ENCODE measurements around the gene TAOK1.

Gene TAOK1

DNA sequence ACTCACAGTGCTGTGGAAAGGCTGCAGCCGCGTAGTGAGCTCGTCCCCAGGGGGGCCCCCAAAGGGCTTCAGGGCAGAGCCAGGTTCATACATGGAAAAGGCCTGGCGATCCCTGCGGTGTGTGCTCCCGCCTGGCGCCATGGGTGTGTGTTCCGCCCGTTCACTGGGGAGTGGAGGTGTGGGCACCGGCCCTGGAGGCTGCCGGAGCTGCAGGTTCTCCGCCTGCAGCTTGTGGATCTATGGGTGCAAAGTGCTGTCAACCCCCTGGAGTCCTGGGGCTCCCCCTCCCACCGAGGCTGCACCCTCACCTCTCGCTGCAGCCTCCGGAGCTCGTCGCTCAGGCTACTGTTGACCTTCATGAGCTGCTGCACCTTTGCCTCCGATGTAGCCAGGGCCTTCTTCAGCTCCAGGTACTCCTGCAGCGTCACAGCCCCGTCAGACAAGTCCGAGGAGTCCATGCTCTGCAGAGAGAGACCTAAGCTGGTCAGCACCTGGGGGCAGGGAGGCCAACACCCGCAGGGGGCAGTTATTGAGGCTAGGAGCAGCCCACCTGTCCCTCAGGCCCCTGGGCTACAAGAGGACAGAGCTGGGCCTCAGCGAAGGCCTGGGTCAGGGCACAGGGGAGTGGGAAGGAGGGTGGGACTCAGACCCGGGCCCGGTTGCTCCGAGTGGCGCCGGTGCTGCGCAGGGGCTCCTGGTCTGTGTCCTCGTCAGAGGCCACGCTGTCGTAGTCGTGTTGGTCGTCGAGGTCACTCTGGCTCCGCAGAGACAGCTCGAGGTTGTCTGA, 186.2 kb downstream of the TAOK1 start:
- no peak overlapping the region for H2AFZ ChIP-seq (ENCODE audit: low read depth, low read length)
- TF ChIP-seq, protein P1, sequence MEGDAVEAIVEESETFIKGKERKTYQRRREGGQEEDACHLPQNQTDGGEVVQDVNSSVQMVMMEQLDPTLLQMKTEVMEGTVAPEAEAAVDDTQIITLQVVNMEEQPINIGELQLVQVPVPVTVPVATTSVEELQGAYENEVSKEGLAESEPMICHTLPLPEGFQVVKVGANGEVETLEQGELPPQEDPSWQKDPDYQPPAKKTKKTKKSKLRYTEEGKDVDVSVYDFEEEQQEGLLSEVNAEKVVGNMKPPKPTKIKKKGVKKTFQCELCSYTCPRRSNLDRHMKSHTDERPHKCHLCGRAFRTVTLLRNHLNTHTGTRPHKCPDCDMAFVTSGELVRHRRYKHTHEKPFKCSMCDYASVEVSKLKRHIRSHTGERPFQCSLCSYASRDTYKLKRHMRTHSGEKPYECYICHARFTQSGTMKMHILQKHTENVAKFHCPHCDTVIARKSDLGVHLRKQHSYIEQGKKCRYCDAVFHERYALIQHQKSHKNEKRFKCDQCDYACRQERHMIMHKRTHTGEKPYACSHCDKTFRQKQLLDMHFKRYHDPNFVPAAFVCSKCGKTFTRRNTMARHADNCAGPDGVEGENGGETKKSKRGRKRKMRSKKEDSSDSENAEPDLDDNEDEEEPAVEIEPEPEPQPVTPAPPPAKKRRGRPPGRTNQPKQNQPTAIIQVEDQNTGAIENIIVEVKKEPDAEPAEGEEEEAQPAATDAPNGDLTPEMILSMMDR (IDR thresholded peaks at IDR 0.05; ENCODE audit: low read depth, low read length) = no peak
- TF ChIP-seq EZH2phosphoT487 (IDR thresholded peaks at IDR 0.05; ENCODE audit: low read depth) = no peak
- H3K4me2 ChIP-seq (ENCODE audit: low read length) = no peak overlapping the region
- no peaks in the 10 kb centered on the region for H4K20me1 ChIP-seq (ENCODE audit: insufficient read depth, low read length)
- H3K4me3 ChIP-seq (ENCODE audit: low read length) = no peak overlapping the region
- H3K4me1 ChIP-seq (ENCODE audit: low read length) = peaks cover 26% of the 10 kb centered on the region
- H3K27me3 ChIP-seq (ENCODE audit: low read depth, low read length) = no peaks in the 10 kb centered on the region
- no peaks in the 10 kb centered on the region for H3K9me3 ChIP-seq (ENCODE audit: insufficient read depth, low read length)
- no peaks in the 10 kb centered on the region for H3K79me2 ChIP-seq (ENCODE audit: low read length)
- no peak overlapping the region for H3K27ac ChIP-seq (ENCODE audit: low read length)
- H3K36me3 ChIP-seq (replicated peaks; ENCODE audit: low read depth, low read length) = peaks cover 28% of the 10 kb centered on the region
- no peak overlapping the region for H3K9ac ChIP-seq (ENCODE audit: low read length)

DNA sequence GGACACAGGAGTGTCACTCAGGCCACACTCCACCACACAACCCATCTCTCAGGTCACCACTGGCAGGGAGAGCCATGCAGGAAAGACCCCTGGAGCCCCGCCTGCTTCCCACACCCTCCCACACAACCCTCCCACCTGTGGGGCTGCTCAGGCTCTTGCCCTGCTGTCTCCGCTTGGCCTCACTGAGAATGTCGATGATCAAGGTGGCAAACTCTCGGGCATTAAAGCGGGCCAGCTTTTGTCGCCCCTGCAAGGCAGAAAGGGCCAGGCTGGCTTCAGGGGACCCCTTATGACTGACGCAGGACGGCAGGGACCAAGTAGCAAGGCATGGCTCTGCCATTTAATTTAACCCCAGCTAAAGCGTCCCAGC, 186.8 kb downstream of the TAOK1 start:
- TF ChIP-seq EZH2phosphoT487 (IDR thresholded peaks at IDR 0.05; ENCODE audit: low read depth) = no peak
- TF ChIP-seq, protein P1 (IDR thresholded peaks at IDR 0.05; ENCODE audit: low read depth, low read length) = no peak
- Histone ChIP-seq H3K4me2 (ENCODE audit: low read length) (no peak overlapping the region), H3K27ac (ENCODE audit: low read length) (no peak overlapping the region), H2AFZ (ENCODE audit: low read depth, low read length) (no peak overlapping the region), H3K27me3 (ENCODE audit: low read depth, low read length) (no peaks in the 10 kb centered on the region), H3K9me3 (ENCODE audit: insufficient read depth, low read length) (no peaks in the 10 kb centered on the region), H3K4me3 (ENCODE audit: low read length) (no peak overlapping the region), H3K9ac (ENCODE audit: low read length) (no peak overlapping the region), H3K79me2 (ENCODE audit: low read length) (no peaks in the 10 kb centered on the region), H3K36me3 (replicated peaks; ENCODE audit: low read depth, low read length) (peaks cover 31% of the 10 kb centered on the region), H4K20me1 (ENCODE audit: insufficient read depth, low read length) (no peaks in the 10 kb centered on the region), H3K4me1 (ENCODE audit: low read length) (peaks cover 26% of the 10 kb centered on the region)

DNA sequence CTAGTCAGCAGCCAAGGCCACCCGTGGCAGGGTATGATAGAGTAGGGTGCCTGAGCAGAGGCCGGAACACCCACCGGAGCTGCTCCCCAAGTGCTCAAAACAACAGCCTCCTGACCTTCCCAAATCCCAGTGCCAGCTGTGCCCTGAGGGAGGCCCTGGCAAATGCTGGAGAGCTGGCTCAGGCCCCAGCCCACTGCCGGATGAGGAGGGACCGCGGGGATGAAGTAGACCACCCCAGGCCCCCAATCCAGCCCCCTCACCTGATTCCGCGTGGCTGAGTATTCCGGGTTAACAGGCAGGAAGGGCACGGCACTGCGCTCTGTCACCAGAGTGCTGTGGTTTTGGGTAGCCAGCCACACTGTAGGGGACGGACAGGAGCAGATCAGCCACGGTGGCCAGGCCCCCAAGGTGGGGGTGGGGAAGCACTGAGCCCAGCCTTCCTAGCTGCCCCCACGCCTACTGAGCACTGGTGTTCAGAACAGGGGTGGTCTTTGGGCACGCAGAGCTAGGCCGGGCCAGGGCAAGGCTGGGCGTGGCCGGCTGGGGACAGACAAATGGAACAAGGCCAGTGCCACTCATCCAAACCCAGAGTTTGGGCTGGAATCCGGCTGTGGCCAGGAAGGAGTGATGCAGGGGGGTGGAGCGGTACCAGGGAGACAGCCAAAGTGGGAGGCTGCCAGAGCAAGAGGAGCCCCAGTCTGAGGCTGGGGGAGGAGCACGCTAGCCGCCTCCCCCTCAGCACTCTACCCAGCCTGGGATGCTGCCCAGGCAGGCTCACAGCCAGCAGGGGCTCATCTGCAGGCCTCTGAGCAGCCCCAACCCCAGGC, 187.4 kb downstream of the TAOK1 start:
- Histone ChIP-seq H3K36me3 (replicated peaks; ENCODE audit: low read depth, low read length) (peaks cover 37% of the 10 kb centered on the region), H3K27ac (ENCODE audit: low read length) (no peak overlapping the region), H4K20me1 (ENCODE audit: insufficient read depth, low read length) (no peaks in the 10 kb centered on the region), H3K4me3 (ENCODE audit: low read length) (no peak overlapping the region), H3K27me3 (ENCODE audit: low read depth, low read length) (no peaks in the 10 kb centered on the region), H3K4me2 (ENCODE audit: low read length) (no peak overlapping the region), H3K79me2 (ENCODE audit: low read length) (no peaks in the 10 kb centered on the region), H3K9ac (ENCODE audit: low read length) (no peak overlapping the region), H3K9me3 (ENCODE audit: insufficient read depth, low read length) (no peaks in the 10 kb centered on the region), H3K4me1 (ENCODE audit: low read length) (peaks cover 22% of the 10 kb centered on the region), H2AFZ (ENCODE audit: low read depth, low read length) (no peak overlapping the region)
- TF ChIP-seq EZH2phosphoT487 (IDR thresholded peaks at IDR 0.05; ENCODE audit: low read depth) = no peak
- TF ChIP-seq, protein P1 (IDR thresholded peaks at IDR 0.05; ENCODE audit: low read depth, low read length) = no peak

Data from OCI-LY3 (cell line).